ENCODE measurements around the gene CEP162. TPM values are rescaled to one million over a fixed set of nuclear protein-coding genes. Genes with fewer than 3 reads are reported as not detected.
"Not testable (repeated sequence)": the region's sequence is repeated elsewhere in the genome, so short reads cannot be mapped to it uniquely, and the experiment has no call there.

Gene CEP162
- total RNA-seq, 4 donors from 2014 or later = 1.9 to 4.4 (median 3.2) TPM

DNA sequence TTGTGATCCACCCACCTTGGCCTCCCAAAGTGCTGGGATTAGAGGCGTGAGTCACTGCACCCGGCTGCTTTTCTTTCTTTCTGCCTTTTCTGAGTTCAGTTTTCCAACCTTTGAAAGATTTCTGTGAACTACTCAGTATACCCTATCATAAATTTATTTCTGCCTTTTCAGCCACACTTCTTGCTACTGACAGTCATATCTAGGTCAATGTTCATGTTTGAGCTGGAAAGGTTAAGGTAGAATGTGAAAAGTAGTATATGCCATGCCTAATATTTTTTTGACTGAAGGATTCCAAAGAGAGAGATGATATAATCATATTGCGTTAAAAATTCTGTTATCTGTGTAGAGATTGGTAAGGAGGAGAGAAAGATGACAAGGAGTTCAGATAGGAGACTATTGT, 25.9 kb upstream of the CEP162 start:
- TF ChIP-seq POLR2A (IDR thresholded peaks at IDR 0.05) (no peak), CTCF (IDR thresholded peaks at IDR 0.05 in 4 of 5, conservative IDR thresholded peaks at IDR 0.05 in 1 of 5) (no peak)
- intact Hi-C loops (cut with DNase I; ENCODE audit: low total_unique reads) (no loop called here), in situ Hi-C loops (cut with MboI; ENCODE audit: low sequenced_read_pairs in 4 of 4) (no loop called here)
- H3K27me3 ChIP-seq = no peaks in the 10 kb centered on the region
- DNase-seq = no peak
- ATAC-seq = no peak
- no peak overlapping the region for H3K4me3 ChIP-seq
- H3K36me3 ChIP-seq = no peaks in the 10 kb centered on the region
- H3K9me3 ChIP-seq = no peaks in the 10 kb centered on the region
- no peaks in the 10 kb centered on the region for H3K4me1 ChIP-seq
- H3K27ac ChIP-seq = no peak overlapping the region

- intact Hi-C loops (cut with DNase I; ENCODE audit: low total_unique reads) = no loop called here
- in situ Hi-C loops (cut with MboI; ENCODE audit: low sequenced_read_pairs in 4 of 4) = no loop called here
- H3K36me3 ChIP-seq = no peaks in the 10 kb centered on the region
- H3K4me1 ChIP-seq = no peaks in the 10 kb centered on the region
- H3K27me3 ChIP-seq = no peaks in the 10 kb centered on the region
- ATAC-seq = no peak
- no peak for DNase-seq
- H3K4me3 ChIP-seq = no peak overlapping the region
- no peak overlapping the region for H3K27ac ChIP-seq
- TF ChIP-seq CTCF (IDR thresholded peaks at IDR 0.05 in 4 of 5, conservative IDR thresholded peaks at IDR 0.05 in 1 of 5) (no peak), POLR2A (IDR thresholded peaks at IDR 0.05) (no peak)
- H3K9me3 ChIP-seq = no peaks in the 10 kb centered on the region
Observed at GRCh38 chr6:84251891-84252539, 24.6 kb upstream of the CEP162 start.

- Histone ChIP-seq H3K4me3 (no peak overlapping the region), H3K27ac (no peak overlapping the region), H3K36me3 (no peaks in the 10 kb centered on the region), H3K9me3 (no peaks in the 10 kb centered on the region), H3K27me3 (no peaks in the 10 kb centered on the region), H3K4me1 (no peaks in the 10 kb centered on the region)
- intact Hi-C loops (cut with DNase I; ENCODE audit: low total_unique reads) = no loop called here
- in situ Hi-C loops (cut with MboI; ENCODE audit: low sequenced_read_pairs in 4 of 4) = no loop called here
- no peak for TF ChIP-seq POLR2A (IDR thresholded peaks at IDR 0.05)
- TF ChIP-seq CTCF (IDR thresholded peaks at IDR 0.05 in 4 of 5, conservative IDR thresholded peaks at IDR 0.05 in 1 of 5) = no peak
- ATAC-seq (no peak), DNase-seq (no peak)
Observed at GRCh38 chr6:84249724-84250123, 22.3 kb upstream of the CEP162 start.

- in situ Hi-C loops (cut with MboI; ENCODE audit: low sequenced_read_pairs in 4 of 4); ATAC-seq; intact Hi-C loops (cut with DNase I; ENCODE audit: low total_unique reads): not testable (repeated sequence)
Observed at GRCh38 chr6:84244416-84245081, 17.1 kb upstream of the CEP162 start.

GRCh38 chr6:84243240-84243639, 15.8 kb upstream of the CEP162 start:
- intact Hi-C loops (cut with DNase I; ENCODE audit: low total_unique reads) = no loop called here
- Histone ChIP-seq H3K27me3 (no peaks in the 10 kb centered on the region), H3K9me3 (no peaks in the 10 kb centered on the region), H3K27ac (no peak overlapping the region), H3K4me3 (no peak overlapping the region), H3K36me3 (no peaks in the 10 kb centered on the region), H3K4me1 (no peaks in the 10 kb centered on the region)
- no peak for DNase-seq
- ATAC-seq = no peak
- in situ Hi-C loops (cut with MboI; ENCODE audit: low sequenced_read_pairs in 4 of 4) = no loop called here
- TF ChIP-seq CTCF (IDR thresholded peaks at IDR 0.05 in 4 of 5, conservative IDR thresholded peaks at IDR 0.05 in 1 of 5) (no peak), POLR2A (IDR thresholded peaks at IDR 0.05) (no peak)

More at GRCh38 chr6:84244416-84245081, 17.1 kb upstream of the CEP162 start:
- H3K27me3 ChIP-seq, H3K27ac ChIP-seq, H3K9me3 ChIP-seq, H3K36me3 ChIP-seq, H3K4me1 ChIP-seq, DNase-seq, H3K4me3 ChIP-seq: not testable (repeated sequence)

Data from gastrocnemius medialis (tissue), 4 donors.